Fibroblast of the aortic adventitia (primary cell): ENCODE measurements around the gene CT45A6. TPM values are rescaled to one million over a fixed set of nuclear protein-coding genes. Genes with fewer than 3 reads are reported as not detected.
"Not testable (repeated sequence)": the region's sequence is repeated elsewhere in the genome, so short reads cannot be mapped to it uniquely, and the experiment has no call there.

Experiments
- DNase-seq: peaks from one replicate; pipeline ENCODE4 v3.0.0-alpha.2; 2010; ENCODE audit warnings: low read depth
- H3K4me3 ChIP-seq: 2 replicates; pipeline ENCODE4 v1.5.1; 2011; ENCODE audit warnings: low read depth, mild to moderate bottlenecking, control low read depth, low read length, moderate library complexity
- total RNA-seq: library from RNA; depleted of rRNA; stranded (reverse); fragments of >200 nt; gene quantifications from 2 replicates; pipeline ENCODE4 v1.2.3, GENCODE V29; 2012; ENCODE audit warnings: low replicate concordance

Gene CT45A6, protein sequence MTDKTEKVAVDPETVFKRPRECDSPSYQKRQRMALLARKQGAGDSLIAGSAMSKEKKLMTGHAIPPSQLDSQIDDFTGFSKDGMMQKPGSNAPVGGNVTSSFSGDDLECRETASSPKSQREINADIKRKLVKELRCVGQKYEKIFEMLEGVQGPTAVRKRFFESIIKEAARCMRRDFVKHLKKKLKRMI
- not detected in 2 replicates for total RNA-seq

DNA sequence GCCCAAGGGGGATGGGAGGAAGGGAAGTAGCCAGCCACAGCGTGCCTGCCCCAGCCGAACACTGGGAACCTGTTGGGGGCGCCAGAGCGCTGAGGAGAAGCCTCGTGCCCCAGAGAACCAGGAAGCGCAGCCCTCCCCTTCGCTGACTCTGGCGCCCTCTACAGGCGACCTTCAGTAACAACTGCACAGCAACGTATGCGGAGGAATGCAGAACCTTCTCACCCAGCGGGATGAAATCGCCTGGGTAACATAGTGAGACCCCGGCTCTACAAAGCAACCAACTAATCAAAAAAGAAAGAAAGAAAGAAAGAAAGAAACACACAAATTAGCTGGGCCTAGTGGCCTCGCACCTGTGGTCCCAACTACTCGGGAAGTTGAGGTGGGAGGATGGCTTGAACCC, at the start of gene CT45A6:
CT45A6 (minus strand) TSS at position 101 of the 400 bp plus-strand sequence. CDS start 3,794 bp downstream, outside the sequence.
- not testable (repeated sequence) for H3K4me3 ChIP-seq, DNase-seq

GRCh38 chrX:135837180-135837579, 34.6 kb upstream of the CT45A6 start, which contains the start of gene CT45A7:
Gene CT45A7 (minus strand): TSS chrX:135837280. CDS start chrX:135833533, 3,747 bp downstream.
- not testable (repeated sequence) for DNase-seq

GRCh38 chrX:135819912-135820311, 17.3 kb upstream of the CT45A6 start, which contains the start of gene CT45A2:
Gene CT45A2 (minus strand): TSS chrX:135820012. CDS start chrX:135816265, 3,747 bp downstream.
- not testable (repeated sequence) for DNase-seq, H3K4me3 ChIP-seq

More at GRCh38 chrX:135837180-135837579, 34.6 kb upstream of the CT45A6 start, which contains the start of gene CT45A7:
- not testable (repeated sequence) for H3K4me3 ChIP-seq

GRCh38 chrX:135785403-135785802, 17.2 kb downstream of the CT45A6 start, which contains the start of gene CT45A5:
Gene CT45A5 (minus strand): TSS chrX:135785503. CDS start chrX:135781729, 3,774 bp downstream.
- not testable (repeated sequence) for H3K4me3 ChIP-seq, DNase-seq

DNA sequence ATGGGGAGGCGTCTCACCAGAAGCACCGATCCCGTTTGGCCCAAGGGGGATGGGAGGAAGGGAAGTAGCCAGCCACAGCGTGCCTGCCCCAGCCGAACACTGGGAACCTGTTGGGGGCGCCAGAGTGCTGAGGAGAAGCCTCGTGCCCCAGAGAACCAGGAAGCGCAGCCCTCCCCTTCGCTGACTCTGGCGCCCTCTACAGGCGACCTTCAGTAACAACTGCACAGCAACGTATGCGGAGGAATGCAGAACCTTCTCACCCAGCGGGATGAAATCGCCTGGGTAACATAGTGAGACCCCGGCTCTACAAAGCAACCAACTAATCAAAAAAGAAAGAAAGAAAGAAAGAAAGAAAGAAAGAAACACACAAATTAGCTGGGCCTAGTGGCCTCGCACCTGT, 34.5 kb downstream of the CT45A6 start, which contains the start of gene CT45A3:
CT45A3 (minus strand) TSS at position 101 of the 400 bp plus-strand sequence. CDS start 3,747 bp downstream, outside the sequence.
- H3K4me3 ChIP-seq, DNase-seq: not testable (repeated sequence)

- not testable (repeated sequence) for H3K4me3 ChIP-seq, DNase-seq
Measured at GRCh38 chrX:135744739-135745138, 57.8 kb downstream of the CT45A6 start.

Other genes starting within 250 kb of the CT45A6 start
- gene CT45A1, start 89.1 kb downstream of the CT45A6 start, total RNA-seq = not detected in 2 replicates
- gene CT45A3, start 34.6 kb downstream of the CT45A6 start, total RNA-seq = not detected in 2 replicates
- not detected in 2 replicates for gene CT45A5, start 17.3 kb downstream of the CT45A6 start, total RNA-seq
- not detected in 2 replicates for gene CT45A2, start 17.2 kb upstream of the CT45A6 start, total RNA-seq
- not detected in 2 replicates for gene CT45A7, start 34.5 kb upstream of the CT45A6 start, total RNA-seq
- not detected in 2 replicates for gene CT45A8, start 51.8 kb upstream of the CT45A6 start, total RNA-seq
- gene CT45A9, start 69.0 kb upstream of the CT45A6 start, total RNA-seq = not detected in 2 replicates
- gene CT45A10, start 90.7 kb upstream of the CT45A6 start, total RNA-seq = not detected in 2 replicates
- gene SAGE1, start 90.9 kb upstream of the CT45A6 start, total RNA-seq = not detected in 2 replicates
- gene MMGT1, start 171.2 kb upstream of the CT45A6 start, total RNA-seq = 15.5 and 40.2 TPM in 2 replicates
- gene SLC9A6, start 182.6 kb upstream of the CT45A6 start, total RNA-seq = 18.6 and 26.3 TPM in 2 replicates